ENCODE measurements around the gene UBL3. TPM values are rescaled to one million over a fixed set of nuclear protein-coding genes. Genes with fewer than 3 reads are reported as not detected.

The UBL3 gene
- total RNA-seq, 1 donor from 2014 or later, result 20.0 TPM

GRCh38 chr13:29835280-29836061, 14.9 kb downstream of the UBL3 start:
- no peaks in the 10 kb centered on the region for H3K4me1 Mint-ChIP-seq
- TF ChIP-seq CTCF (IDR thresholded peaks at IDR 0.05) (no peak), EZH2phosphoT487 (IDR thresholded peaks at IDR 0.05) (no peak), EZH2 (IDR thresholded peaks at IDR 0.05) (no peak)
- Histone ChIP-seq H4K20me1 (ENCODE audit: low read depth) (no peaks in the 10 kb centered on the region), H3K4me1 (no peaks in the 10 kb centered on the region), H3K79me2 (ENCODE audit: low read depth) (peaks cover 96% of the 10 kb centered on the region), H3K9ac (no peak overlapping the region), H3K27me3 (no peaks in the 10 kb centered on the region), H3F3A (ENCODE audit: low read depth) (no peaks in the 10 kb centered on the region), H3K27ac (no peak overlapping the region), H3K36me3 (no peaks in the 10 kb centered on the region), H3K4me3 (no peak overlapping the region), H3K4me2 (no peak overlapping the region), H3K9me3 (ENCODE audit: low read depth) (no peaks in the 10 kb centered on the region), H2AFZ (replicated peaks) (no peak overlapping the region)
- H3K9me3 Mint-ChIP-seq, result peaks cover 49% of the 10 kb centered on the region
- no peak for DNase-seq (ENCODE audit: low spot score)
- H3K4me3 Mint-ChIP-seq, result no peak overlapping the region
- peaks cover 36% of the 10 kb centered on the region for H3K36me3 Mint-ChIP-seq
- H3K27me3 Mint-ChIP-seq (ENCODE audit: insufficient read depth, low read depth), result no peaks in the 10 kb centered on the region
- H3K27ac Mint-ChIP-seq, result no peak overlapping the region

GRCh38 chr13:29832761-29833298, 17.6 kb downstream of the UBL3 start:
- no peak overlapping the region for H2AFZ ChIP-seq (replicated peaks)
- no peak overlapping the region for H3K27ac Mint-ChIP-seq
- H3K9me3 ChIP-seq (ENCODE audit: low read depth), result no peaks in the 10 kb centered on the region
- TF ChIP-seq EZH2phosphoT487 (IDR thresholded peaks at IDR 0.05) (no peak), CTCF (IDR thresholded peaks at IDR 0.05) (no peak), EZH2 (IDR thresholded peaks at IDR 0.05) (no peak)
- no peak overlapping the region for H3K27ac ChIP-seq
- H3K9me3 Mint-ChIP-seq, result peaks cover 60% of the 10 kb centered on the region
- H3K4me3 ChIP-seq, result no peak overlapping the region
- H3K36me3 ChIP-seq, result no peaks in the 10 kb centered on the region
- H3K4me1 Mint-ChIP-seq, result no peaks in the 10 kb centered on the region
- peaks cover 76% of the 10 kb centered on the region for H3K79me2 ChIP-seq (ENCODE audit: low read depth)
- DNase-seq (ENCODE audit: low spot score), result no peak
- no peak overlapping the region for H3K4me2 ChIP-seq
- no peak overlapping the region for H3K4me3 Mint-ChIP-seq
- H3K27me3 Mint-ChIP-seq (ENCODE audit: insufficient read depth, low read depth), result no peaks in the 10 kb centered on the region
- peaks cover 48% of the 10 kb centered on the region for H3K36me3 Mint-ChIP-seq
- H4K20me1 ChIP-seq (ENCODE audit: low read depth), result no peaks in the 10 kb centered on the region
- no peaks in the 10 kb centered on the region for H3K27me3 ChIP-seq
- no peaks in the 10 kb centered on the region for H3K4me1 ChIP-seq
- H3K9ac ChIP-seq, result no peak overlapping the region
- no peaks in the 10 kb centered on the region for H3F3A ChIP-seq (ENCODE audit: low read depth)

- H3K79me2 ChIP-seq (ENCODE audit: low read depth), result peaks cover 49% of the 10 kb centered on the region
- no peak overlapping the region for H3K4me3 Mint-ChIP-seq
- TF ChIP-seq EZH2phosphoT487 (IDR thresholded peaks at IDR 0.05), result no peak
- TF ChIP-seq CTCF (IDR thresholded peaks at IDR 0.05), result no peak
- TF ChIP-seq EZH2 (IDR thresholded peaks at IDR 0.05), result no peak
Measured at GRCh38 chr13:29830000-29830399, 20.4 kb downstream of the UBL3 start.

More at GRCh38 chr13:29830000-29830399, 20.4 kb downstream of the UBL3 start:
- H3K36me3 Mint-ChIP-seq, result peaks cover 43% of the 10 kb centered on the region
- Histone ChIP-seq H3K27ac (no peak overlapping the region), H4K20me1 (ENCODE audit: low read depth) (no peaks in the 10 kb centered on the region), H3K27me3 (no peaks in the 10 kb centered on the region), H3K4me3 (no peak overlapping the region), H3K4me1 (no peaks in the 10 kb centered on the region), H3K9ac (no peak overlapping the region), H2AFZ (replicated peaks) (no peak overlapping the region), H3F3A (ENCODE audit: low read depth) (no peaks in the 10 kb centered on the region), H3K36me3 (no peaks in the 10 kb centered on the region), H3K4me2 (no peak overlapping the region), H3K9me3 (ENCODE audit: low read depth) (no peaks in the 10 kb centered on the region)
- no peak overlapping the region for H3K27ac Mint-ChIP-seq
- DNase-seq (ENCODE audit: low spot score), result no peak
- no peaks in the 10 kb centered on the region for H3K27me3 Mint-ChIP-seq (ENCODE audit: insufficient read depth, low read depth)
- no peaks in the 10 kb centered on the region for H3K4me1 Mint-ChIP-seq
- H3K9me3 Mint-ChIP-seq, result peaks cover 59% of the 10 kb centered on the region

Measured in neural progenitor cell (in vitro differentiated cells).